Stomach smooth muscle (tissue), 2 donors: Measurements from ENCODE around the gene SLC8A2.
"Not testable (repeated sequence)": the region's sequence is repeated elsewhere in the genome, so short reads cannot be mapped to it uniquely, and the experiment has no call there.

Experiments
- H3K27ac ChIP-seq: one replicate; pipeline ENCODE4 v1.7.0; 2013; ENCODE audit warnings: mild to moderate bottlenecking, low read length, inconsistent platforms
- H3K27me3 ChIP-seq, 2 donors: one replicate each; pipeline ENCODE4 v1.7.0; 2013; ENCODE audit warnings: low read length in 2 of 2; ENCODE audit not compliant: insufficient read depth in 2 of 2, control insufficient read depth in 1 of 2
- H3K36me3 ChIP-seq, 2 donors: one replicate each; pipeline ENCODE4 v1.7.0; 2013; ENCODE audit warnings: low read length in 2 of 2; ENCODE audit not compliant: control insufficient read depth in 2 of 2, insufficient read depth in 2 of 2
- H3K4me1 ChIP-seq: one replicate; pipeline ENCODE4 v1.7.0; 2013; ENCODE audit warnings: low read length; ENCODE audit not compliant: control insufficient read depth, insufficient read depth
- H3K4me3 ChIP-seq, 2 donors: one replicate each; pipeline ENCODE4 v1.7.0; 2013; ENCODE audit warnings: low read length in 2 of 2
- H3K9ac ChIP-seq, 2 donors: one replicate each; pipeline ENCODE4 v1.7.0; 2013; ENCODE audit warnings: low read length in 2 of 2, mild to moderate bottlenecking in 1 of 2
- H3K9me3 ChIP-seq, 2 donors: one replicate each; pipeline ENCODE4 v1.7.0; 2013; ENCODE audit warnings: low read length in 2 of 2; ENCODE audit not compliant: control insufficient read depth in 2 of 2
- donor health status: healthy.
- donor health status: Pancreatic carcinoma.

SLC8A2 gene

GRCh38 chr19:47418692-47419029 is 53.0 kb downstream of the SLC8A2 start:
- Histone ChIP-seq H3K4me1 (peaks cover 25% of the 10 kb centered on the region), H3K27ac (no peak overlapping the region), H3K27me3 (peaks cover 54 to 57% of the 10 kb centered on the region in 2 donors), H3K4me3 (peak overlapping the region; percentile 53 to 65), H3K9me3 (no peaks in the 10 kb centered on the region), H3K9ac (peak overlapping the region in 1 of 2 donors; percentile 33), H3K36me3 (no peaks in the 10 kb centered on the region)

GRCh38 chr19:47417746-47418691 is 53.7 kb downstream of the SLC8A2 start:
- H3K4me3 ChIP-seq, result peak overlapping the region; percentile 53 to 65
- no peak overlapping the region for H3K27ac ChIP-seq
- H3K9ac ChIP-seq, result peak overlapping the region in 1 of 2 donors; percentile 33
- peaks cover 47 to 51% of the 10 kb centered on the region in 2 donors for H3K27me3 ChIP-seq
- H3K36me3 ChIP-seq, result no peaks in the 10 kb centered on the region
- H3K4me1 ChIP-seq, result peaks cover 25% of the 10 kb centered on the region
- no peaks in the 10 kb centered on the region for H3K9me3 ChIP-seq

- no peaks in the 10 kb centered on the region for H3K36me3 ChIP-seq
- H3K9me3 ChIP-seq, result no peaks in the 10 kb centered on the region
- H3K27ac ChIP-seq, result no peak overlapping the region
- H3K9ac ChIP-seq, result no peak overlapping the region
- H3K4me3 ChIP-seq, result no peak overlapping the region
- peaks cover 25% of the 10 kb centered on the region for H3K4me1 ChIP-seq
- H3K27me3 ChIP-seq, result peaks cover 40 to 43% of the 10 kb centered on the region in 2 donors
Measured at GRCh38 chr19:47417107-47417745, 54.5 kb downstream of the SLC8A2 start.

- Histone ChIP-seq H3K4me1 (peaks cover 20% of the 10 kb centered on the region), H3K27me3 (peaks cover 33 to 41% of the 10 kb centered on the region in 2 donors), H3K9ac (no peak overlapping the region), H3K4me3 (no peak overlapping the region), H3K9me3 (no peaks in the 10 kb centered on the region), H3K27ac (no peak overlapping the region), H3K36me3 (no peaks in the 10 kb centered on the region)
Measured at GRCh38 chr19:47416643-47416985, 55.1 kb downstream of the SLC8A2 start.

- H3K27ac ChIP-seq, result no peak overlapping the region
- peaks cover 19% of the 10 kb centered on the region for H3K4me1 ChIP-seq
- H3K36me3 ChIP-seq, result no peaks in the 10 kb centered on the region
- no peaks in the 10 kb centered on the region for H3K9me3 ChIP-seq
- no peak overlapping the region for H3K9ac ChIP-seq
- H3K27me3 ChIP-seq, result peaks cover 28 to 36% of the 10 kb centered on the region in 2 donors
- H3K4me3 ChIP-seq, result no peak overlapping the region
Measured at GRCh38 chr19:47415953-47416642, 55.6 kb downstream of the SLC8A2 start.

GRCh38 chr19:47414469-47414868 is 57.2 kb downstream of the SLC8A2 start:
- H3K4me3 ChIP-seq, result no peak overlapping the region
- H3K9me3 ChIP-seq, result no peaks in the 10 kb centered on the region
- H3K27ac ChIP-seq, result no peak overlapping the region
- H3K36me3 ChIP-seq, result no peaks in the 10 kb centered on the region
- H3K9ac ChIP-seq, result no peak overlapping the region
- H3K27me3 ChIP-seq, result peaks cover 14 to 23% of the 10 kb centered on the region in 2 donors
- H3K4me1 ChIP-seq, result peaks cover 18% of the 10 kb centered on the region

- Histone ChIP-seq H3K4me1 (peaks cover 13% of the 10 kb centered on the region), H3K36me3 (no peaks in the 10 kb centered on the region), H3K9me3 (no peaks in the 10 kb centered on the region), H3K9ac (no peak overlapping the region), H3K27me3 (peaks cover 10 to 22% of the 10 kb centered on the region in 2 donors), H3K4me3 (no peak overlapping the region), H3K27ac (no peak overlapping the region)
Measured at GRCh38 chr19:47413941-47414340, 57.8 kb downstream of the SLC8A2 start.

- not testable (repeated sequence) for H3K27ac ChIP-seq, H3K4me3 ChIP-seq, H3K36me3 ChIP-seq, H3K4me1 ChIP-seq, H3K9me3 ChIP-seq, H3K27me3 ChIP-seq, H3K9ac ChIP-seq
Measured at GRCh38 chr19:47411696-47412095, 60.0 kb downstream of the SLC8A2 start.

- peaks cover 0 to 3% of the 10 kb centered on the region in 2 donors for H3K27me3 ChIP-seq
- H3K9ac ChIP-seq, result no peak overlapping the region
- H3K9me3 ChIP-seq, result no peaks in the 10 kb centered on the region
- no peaks in the 10 kb centered on the region for H3K36me3 ChIP-seq
- no peak overlapping the region for H3K27ac ChIP-seq
- no peaks in the 10 kb centered on the region for H3K4me1 ChIP-seq
- H3K4me3 ChIP-seq, result no peak overlapping the region
Measured at GRCh38 chr19:47411101-47411500, 60.6 kb downstream of the SLC8A2 start.

- no peak overlapping the region for H3K27ac ChIP-seq
- no peak overlapping the region for H3K4me3 ChIP-seq
- H3K36me3 ChIP-seq, result no peaks in the 10 kb centered on the region
- no peak overlapping the region for H3K9ac ChIP-seq
- peaks cover 0 to 3% of the 10 kb centered on the region in 2 donors for H3K9me3 ChIP-seq
- H3K4me1 ChIP-seq, result no peaks in the 10 kb centered on the region
- H3K27me3 ChIP-seq, result peaks cover 0 to 4% of the 10 kb centered on the region in 2 donors
Measured at GRCh38 chr19:47408156-47408938, 63.3 kb downstream of the SLC8A2 start.
